Stomach (tissue), 4 donors: ENCODE results near the gene PCDHGA8.

ENCODE experiments used
- EP300 ChIP-seq: sonication (generic); formaldehyde crosslinking; IDR thresholded peaks from one replicate; pipeline ENCODE4 v1.6.1; 2017; ENCODE audit warnings: antibody characterized with exemption
- POLR2A ChIP-seq, 4 donors: fragments of 450-650 bp; IDR thresholded peaks; one replicate each; pipeline ENCODE4 v1.6.1; 2016; ENCODE audit warnings: antibody characterized with exemption in 4 of 4, control low read depth in 2 of 4, mild to moderate bottlenecking in 1 of 4, moderate library complexity in 1 of 4
- POLR2AphosphoS5 ChIP-seq, 3 donors: sonication (generic); formaldehyde crosslinking; IDR thresholded peaks; one replicate each; pipeline ENCODE4 v1.6.1; 2016; ENCODE audit warnings: antibody characterized with exemption in 3 of 3
- TF ChIP-seq, protein P1 (sequence below), 7 experiments: fragments of 450-650 bp in 4 of 7; fragments of 200-600 bp in 3 of 7; sonication (generic) in 3 of 7; IDR thresholded peaks; one replicate each; pipeline ENCODE4 v1.5.1; 2016 to 2019; ENCODE audit warnings: antibody characterized with exemption in 7 of 7, control low read depth in 2 of 7, mild to moderate bottlenecking in 1 of 7

DNA sequence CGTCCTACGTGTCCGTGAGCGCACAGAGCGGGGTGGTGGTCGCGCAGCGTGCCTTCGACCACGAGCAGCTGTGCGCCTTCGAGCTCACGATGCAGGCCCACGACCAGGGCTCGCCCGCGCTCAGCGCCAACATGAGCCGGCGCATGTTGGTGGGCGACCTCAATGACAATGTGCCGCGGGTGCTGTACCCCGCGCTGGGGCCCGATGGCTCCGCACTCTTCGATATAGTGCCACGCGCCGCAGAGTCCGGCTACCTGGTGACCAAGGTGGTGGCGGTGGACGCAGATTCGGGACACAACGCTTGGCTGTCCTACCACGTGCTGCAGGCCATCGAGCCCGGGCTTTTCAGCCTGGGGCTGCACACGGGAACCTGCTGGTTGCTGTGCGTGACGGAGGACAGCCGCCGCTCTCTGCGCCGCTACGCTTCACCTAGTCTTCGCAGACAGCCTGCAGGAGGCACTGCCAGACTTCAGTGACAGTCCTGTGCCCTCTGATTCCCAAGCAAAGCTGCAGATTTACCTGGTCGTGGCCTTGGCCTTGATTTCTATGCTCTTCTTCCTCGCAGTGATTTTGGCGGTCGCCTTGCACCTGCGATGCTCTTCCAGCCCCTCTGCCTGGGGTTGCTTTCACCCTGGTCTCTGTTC is 35.5 kb downstream of the PCDHGA8 start:
- TF ChIP-seq POLR2AphosphoS5 (IDR thresholded peaks at IDR 0.05): no peak
- TF ChIP-seq POLR2A (IDR thresholded peaks at IDR 0.05): no peak
- TF ChIP-seq, protein P1, sequence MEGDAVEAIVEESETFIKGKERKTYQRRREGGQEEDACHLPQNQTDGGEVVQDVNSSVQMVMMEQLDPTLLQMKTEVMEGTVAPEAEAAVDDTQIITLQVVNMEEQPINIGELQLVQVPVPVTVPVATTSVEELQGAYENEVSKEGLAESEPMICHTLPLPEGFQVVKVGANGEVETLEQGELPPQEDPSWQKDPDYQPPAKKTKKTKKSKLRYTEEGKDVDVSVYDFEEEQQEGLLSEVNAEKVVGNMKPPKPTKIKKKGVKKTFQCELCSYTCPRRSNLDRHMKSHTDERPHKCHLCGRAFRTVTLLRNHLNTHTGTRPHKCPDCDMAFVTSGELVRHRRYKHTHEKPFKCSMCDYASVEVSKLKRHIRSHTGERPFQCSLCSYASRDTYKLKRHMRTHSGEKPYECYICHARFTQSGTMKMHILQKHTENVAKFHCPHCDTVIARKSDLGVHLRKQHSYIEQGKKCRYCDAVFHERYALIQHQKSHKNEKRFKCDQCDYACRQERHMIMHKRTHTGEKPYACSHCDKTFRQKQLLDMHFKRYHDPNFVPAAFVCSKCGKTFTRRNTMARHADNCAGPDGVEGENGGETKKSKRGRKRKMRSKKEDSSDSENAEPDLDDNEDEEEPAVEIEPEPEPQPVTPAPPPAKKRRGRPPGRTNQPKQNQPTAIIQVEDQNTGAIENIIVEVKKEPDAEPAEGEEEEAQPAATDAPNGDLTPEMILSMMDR (IDR thresholded peaks at IDR 0.05): no peak
- no peak for TF ChIP-seq EP300
